NCI-H1694 (cell line): ENCODE data around the gene PWWP2B.
"Not testable (repeated sequence)": the region's sequence is repeated elsewhere in the genome, so short reads cannot be mapped to it uniquely, and the experiment has no call there.

Source experiments
- DNase-seq: peaks from one replicate; lab custom pipeline; 2025; lab: John Stamatoyannopoulos, UW

PWWP2B gene

GRCh38 chr10:132433671-132434340 is 36.8 kb downstream of the PWWP2B start:
- no peak for DNase-seq

- no peak for DNase-seq
These were observed 37.5 kb downstream of the PWWP2B start for GRCh38 chr10:132434405-132435005.

- DNase-seq = not testable (repeated sequence)
These were observed 38.3 kb downstream of the PWWP2B start for GRCh38 chr10:132435320-132435719.

GRCh38 chr10:132436096-132436495 is 39.1 kb downstream of the PWWP2B start:
- not testable (repeated sequence) for DNase-seq

- no peak for DNase-seq
These were observed 39.9 kb downstream of the PWWP2B start for GRCh38 chr10:132436861-132437410.

GRCh38 chr10:132437541-132437950 is 40.5 kb downstream of the PWWP2B start:
- DNase-seq = no peak

GRCh38 chr10:132438091-132439024 is 41.4 kb downstream of the PWWP2B start:
- DNase-seq = no peak

GRCh38 chr10:132439025-132439388 is 42.0 kb downstream of the PWWP2B start:
- DNase-seq = no peak

GRCh38 chr10:132439424-132440163 is 42.6 kb downstream of the PWWP2B start:
- DNase-seq = no peak

- DNase-seq = no peak
These were observed 44.0 kb downstream of the PWWP2B start for GRCh38 chr10:132440791-132441565.

- no peak for DNase-seq
These were observed 45.0 kb downstream of the PWWP2B start for GRCh38 chr10:132441818-132442524.

GRCh38 chr10:132442636-132443035 is 45.6 kb downstream of the PWWP2B start:
- no peak for DNase-seq

- DNase-seq = no peak
These were observed 46.6 kb downstream of the PWWP2B start for GRCh38 chr10:132443605-132443982.

GRCh38 chr10:132443983-132444876 is 47.2 kb downstream of the PWWP2B start:
- no peak for DNase-seq

GRCh38 chr10:132444877-132445351 is 47.9 kb downstream of the PWWP2B start:
- no peak for DNase-seq

GRCh38 chr10:132445516-132446194 is 48.7 kb downstream of the PWWP2B start:
- DNase-seq = no peak

- DNase-seq = no peak
These were observed 49.2 kb downstream of the PWWP2B start for GRCh38 chr10:132446195-132446581.

GRCh38 chr10:132446661-132447445 is 49.9 kb downstream of the PWWP2B start:
- DNase-seq = no peak
